Thymus (tissue), 11 donors: ENCODE measurements around the gene RAMP2. TPM values are rescaled to one million over a fixed set of nuclear protein-coding genes. Genes with fewer than 3 reads are reported as not detected.

Experiments
- DNase-seq, 9 donors: peaks; one replicate each; pipeline ENCODE4 v3.0.0-alpha.2; 2013; ENCODE audit warnings: low spot score in 9 of 9, low read depth in 6 of 9, missing footprints in 1 of 9
- H3K27ac ChIP-seq, 2 donors: one replicate each; pipeline ENCODE4 v1.5.1; 2013; ENCODE audit warnings: control low read depth in 1 of 2, low read depth in 1 of 2, low read length in 1 of 2, mild to moderate bottlenecking in 1 of 2, moderate library complexity in 1 of 2
- H3K27me3 ChIP-seq, 2 donors: one replicate each; pipeline ENCODE4 v1.5.1; 2013; ENCODE audit warnings: low read length in 1 of 2; ENCODE audit not compliant: control insufficient read depth in 2 of 2, insufficient read depth in 1 of 2
- H3K36me3 ChIP-seq, 2 donors: one replicate each; pipeline ENCODE4 v1.5.1; 2013; ENCODE audit warnings: low read length in 1 of 2, mild to moderate bottlenecking in 1 of 2, moderate library complexity in 1 of 2; ENCODE audit not compliant: control insufficient read depth in 2 of 2, insufficient read depth in 2 of 2
- H3K4me1 ChIP-seq, 2 donors: one replicate each; pipeline ENCODE4 v1.5.1; 2013; ENCODE audit warnings: low read length in 2 of 2; ENCODE audit not compliant: control insufficient read depth in 2 of 2, insufficient read depth in 2 of 2
- H3K4me3 ChIP-seq, 2 donors: one replicate each; pipeline ENCODE4 v1.5.1; 2013; ENCODE audit warnings: low read length in 2 of 2, control low read depth in 1 of 2, mild to moderate bottlenecking in 1 of 2
- H3K9me3 ChIP-seq, 2 donors: one replicate each; pipeline ENCODE4 v1.5.1; 2013; ENCODE audit warnings: low read length in 1 of 2, mild to moderate bottlenecking in 1 of 2; ENCODE audit not compliant: control insufficient read depth in 2 of 2, insufficient read depth in 1 of 2
- WGBS: extraction: QIAGEN DNeasy Blood & Tissue Kit; methylation state at CpG from one replicate; pipeline ENCODE4 v1.1.7; 2013; 5-methylcytosine and 5-hydroxymethylcytosine counted together
- polyA plus RNA-seq: library from polyadenylated mRNA; stranded (reverse); fragments of 200-250 nt; gene quantifications from one replicate; pipeline ENCODE4 v1.2.3, GENCODE V29; 2013
- total RNA-seq: library from RNA; stranded (reverse); fragments of 120-200 nt; gene quantifications from one replicate; pipeline ENCODE4 v1.2.4, GENCODE V29; 2013
- donor health status: healthy.

RAMP2 gene
- total and polyA plus RNA-seq, 2 donors = 8.4 to 22.1 TPM

GRCh38 chr17:42783791-42784138 is 22.7 kb downstream of the RAMP2 start:
- Histone ChIP-seq H3K36me3 (peaks cover 7 to 10% of the 10 kb centered on the region in 2 donors), H3K27me3 (peaks cover 64 to 96% of the 10 kb centered on the region in 2 donors), H3K9me3 (peaks cover 0 to 22% of the 10 kb centered on the region in 2 donors), H3K4me1 (peaks cover 0 to 8% of the 10 kb centered on the region in 2 donors), H3K4me3 (no peak overlapping the region), H3K27ac (no peak overlapping the region)
- no peak for DNase-seq
- 13% methylated on average over 22 of the region's 22 CpGs for WGBS

- Histone ChIP-seq H3K4me1 (peaks cover 0 to 8% of the 10 kb centered on the region in 2 donors), H3K9me3 (peaks cover 0 to 22% of the 10 kb centered on the region in 2 donors), H3K27ac (no peak overlapping the region), H3K4me3 (no peak overlapping the region), H3K27me3 (peaks cover 64 to 99% of the 10 kb centered on the region in 2 donors), H3K36me3 (peaks cover 1 to 3% of the 10 kb centered on the region in 2 donors)
- 10% methylated on average over 25 of the region's 25 CpGs for WGBS
- DNase-seq = no peak
Observed at GRCh38 chr17:42784409-42784808, 23.4 kb downstream of the RAMP2 start.

GRCh38 chr17:42784811-42785592 is 24.0 kb downstream of the RAMP2 start:
- Histone ChIP-seq H3K36me3 (no peaks in the 10 kb centered on the region), H3K9me3 (peaks cover 0 to 22% of the 10 kb centered on the region in 2 donors), H3K27ac (no peak overlapping the region), H3K4me3 (no peak overlapping the region), H3K27me3 (peaks cover 63 to 97% of the 10 kb centered on the region in 2 donors), H3K4me1 (peaks cover 0 to 8% of the 10 kb centered on the region in 2 donors)
- WGBS = 11% methylated on average over 52 of the region's 52 CpGs
- DNase-seq = no peak

DNA sequence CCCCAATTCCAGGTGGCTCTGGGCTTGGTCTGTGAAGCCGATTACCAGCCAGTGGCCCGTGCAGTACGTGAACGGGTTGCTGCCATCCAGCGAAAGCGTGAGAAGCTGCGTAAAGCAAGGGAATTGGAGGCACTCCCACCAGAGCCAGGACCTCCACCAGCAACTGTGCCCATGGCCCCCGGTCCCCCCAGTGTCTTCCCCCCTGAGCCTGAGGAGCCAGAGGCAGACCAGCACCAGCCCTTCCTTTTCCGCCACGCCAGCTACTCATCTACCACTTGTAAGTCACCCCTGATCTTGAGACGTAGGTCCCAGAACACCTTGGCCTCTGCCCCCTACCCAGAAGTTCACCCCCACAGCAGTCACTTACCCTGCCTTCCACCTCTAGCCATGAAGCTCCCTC is 26.2 kb downstream of the RAMP2 start:
- H3K27ac ChIP-seq = no peak overlapping the region
- H3K9me3 ChIP-seq = peaks cover 0 to 17% of the 10 kb centered on the region in 2 donors
- H3K36me3 ChIP-seq = no peaks in the 10 kb centered on the region
- H3K4me3 ChIP-seq = no peak overlapping the region
- DNase-seq = no peak
- H3K4me1 ChIP-seq = no peaks in the 10 kb centered on the region
- WGBS = 96% methylated on average over 11 of the region's 11 CpGs
- H3K27me3 ChIP-seq = peaks cover 45 to 79% of the 10 kb centered on the region in 2 donors

- no peak for DNase-seq
- H3K36me3 ChIP-seq = peaks cover 4 to 5% of the 10 kb centered on the region in 2 donors
- WGBS = 81% methylated on average over 2 of the region's 2 CpGs
Observed at GRCh38 chr17:42791948-42792347, 30.9 kb downstream of the RAMP2 start.

GRCh38 chr17:42792545-42792944 is 31.5 kb downstream of the RAMP2 start:
- WGBS = 87% methylated on average over 5 of the region's 5 CpGs
- Histone ChIP-seq H3K36me3 (peaks cover 4 to 8% of the 10 kb centered on the region in 2 donors), H3K4me3 (no peak overlapping the region)

More at GRCh38 chr17:42791948-42792347, 30.9 kb downstream of the RAMP2 start:
- no peaks in the 10 kb centered on the region for H3K9me3 ChIP-seq
- peaks cover 0 to 3% of the 10 kb centered on the region in 2 donors for H3K4me1 ChIP-seq
- peaks cover 2 to 32% of the 10 kb centered on the region in 2 donors for H3K27me3 ChIP-seq
- H3K27ac ChIP-seq = no peak overlapping the region
- no peak overlapping the region for H3K4me3 ChIP-seq

DNA sequence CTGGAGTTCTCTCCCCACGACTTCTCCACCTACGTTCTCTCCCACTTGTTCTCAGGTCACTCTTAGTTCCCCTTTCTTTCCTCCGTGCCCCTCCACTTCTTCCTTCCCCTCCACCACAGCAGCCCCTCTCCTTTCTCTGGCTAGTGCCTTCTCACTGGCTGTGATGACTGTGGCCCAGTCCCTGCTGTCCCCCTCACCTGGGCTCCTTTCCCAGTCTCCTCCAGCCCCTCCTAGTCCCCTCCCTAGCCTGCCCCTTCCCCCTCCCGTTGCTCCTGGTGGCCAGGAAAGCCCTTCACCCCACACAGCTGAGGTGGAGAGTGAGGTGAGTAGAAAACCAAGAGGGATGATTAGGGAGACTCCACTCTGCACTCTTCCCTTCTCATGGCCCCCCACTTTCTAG is 34.0 kb downstream of the RAMP2 start:
- Histone ChIP-seq H3K4me1 (peaks cover 10 to 22% of the 10 kb centered on the region in 2 donors), H3K36me3 (peaks cover 4 to 8% of the 10 kb centered on the region in 2 donors), H3K27ac (no peak overlapping the region), H3K4me3 (no peak overlapping the region), H3K9me3 (no peaks in the 10 kb centered on the region), H3K27me3 (peaks cover 2 to 4% of the 10 kb centered on the region in 2 donors)
- 33% methylated on average over 4 of the region's 4 CpGs for WGBS
- no peak for DNase-seq

More at GRCh38 chr17:42792545-42792944, 31.5 kb downstream of the RAMP2 start:
- no peak for DNase-seq
- no peak overlapping the region for H3K27ac ChIP-seq
- peaks cover 2 to 26% of the 10 kb centered on the region in 2 donors for H3K27me3 ChIP-seq
- H3K9me3 ChIP-seq = no peaks in the 10 kb centered on the region
- peaks cover under 1 to 8% of the 10 kb centered on the region in 2 donors for H3K4me1 ChIP-seq

DNA sequence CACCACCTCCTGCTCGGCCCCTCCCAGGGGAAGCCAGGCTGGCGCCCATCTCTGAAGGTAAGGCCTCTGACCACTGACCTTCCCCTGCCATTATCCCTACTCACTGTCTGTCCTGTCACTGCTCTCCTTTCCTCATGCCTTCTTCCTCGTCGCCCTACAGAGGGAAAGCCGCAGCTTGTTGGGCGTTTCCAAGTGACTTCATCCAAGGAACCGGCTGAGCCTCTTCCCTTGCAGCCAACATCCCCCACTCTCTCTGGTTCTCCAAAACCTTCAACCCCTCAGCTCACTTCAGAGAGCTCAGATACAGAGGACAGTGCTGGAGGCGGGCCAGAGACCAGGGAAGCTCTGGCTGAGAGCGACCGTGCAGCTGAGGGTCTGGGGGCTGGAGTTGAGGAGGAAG is 34.4 kb downstream of the RAMP2 start:
- Histone ChIP-seq H3K9me3 (no peaks in the 10 kb centered on the region), H3K4me3 (no peak overlapping the region), H3K27me3 (peaks cover 0 to 4% of the 10 kb centered on the region in 2 donors), H3K36me3 (peaks cover 4 to 8% of the 10 kb centered on the region in 2 donors), H3K27ac (no peak overlapping the region), H3K4me1 (peaks cover 10 to 22% of the 10 kb centered on the region in 2 donors)
- DNase-seq = no peak
- 97% methylated on average over 10 of the region's 10 CpGs for WGBS

GRCh38 chr17:42796066-42796758 is 35.2 kb downstream of the RAMP2 start:
- H3K27ac ChIP-seq = no peak overlapping the region
- 98% methylated on average over 18 of the region's 18 CpGs for WGBS

More at GRCh38 chr17:42796066-42796758, 35.2 kb downstream of the RAMP2 start:
- Histone ChIP-seq H3K36me3 (peaks cover 4 to 8% of the 10 kb centered on the region in 2 donors), H3K27me3 (no peaks in the 10 kb centered on the region), H3K4me1 (peaks cover 10 to 22% of the 10 kb centered on the region in 2 donors), H3K9me3 (no peaks in the 10 kb centered on the region), H3K4me3 (no peak overlapping the region)
- DNase-seq = no peak
